GM12878 (cell line): ENCODE results near the gene RDM1. TPM values are rescaled to one million over a fixed set of nuclear protein-coding genes. Genes with fewer than 3 reads are reported as not detected.

Experiments used
- ATF2 ChIP-seq: IDR thresholded peaks from 2 replicates; pipeline ENCODE4 v1.6.1; 2012; ENCODE audit warnings: low read length, inconsistent platforms
- BRCA1 ChIP-seq: IDR thresholded peaks from 2 replicates; pipeline ENCODE4 v1.6.1; 2011; ENCODE audit warnings: low read depth, low read length, improper control_type of control experiment
- CBFB ChIP-seq: IDR thresholded peaks from 2 replicates; pipeline ENCODE4 v1.6.1; 2016; ENCODE audit warnings: antibody characterized with exemption, low read depth
- CBX5 ChIP-seq: sonication (generic); IDR thresholded peaks from 2 replicates; pipeline ENCODE4 v1.6.1; 2016; ENCODE audit warnings: low read depth, moderate library complexity, mild to moderate bottlenecking, inconsistent platforms
- CEBPB ChIP-seq, 2 experiments: fragments of 150-350 bp in 1 of 2; IDR thresholded peaks; 2 replicates each; pipeline ENCODE4 v1.6.1; 2012 to 2014; ENCODE audit warnings: low read depth in 2 of 2, low read length in 2 of 2, borderline replicate concordance in 1 of 2, inconsistent platforms in 1 of 2
- ELK1 ChIP-seq: IDR thresholded peaks from 2 replicates; pipeline ENCODE4 v1.6.1; 2012; ENCODE audit warnings: low read depth, low read length, improper control_type of control experiment
- GABPA ChIP-seq: IDR thresholded peaks from 2 replicates; pipeline ENCODE4 v1.6.1; 2014; ENCODE audit warnings: antibody characterized with exemption, low read depth, mild to moderate bottlenecking, inconsistent platforms
- MEF2A ChIP-seq: IDR thresholded peaks from 2 replicates; pipeline ENCODE4 v1.6.1; 2011; ENCODE audit warnings: low read depth, mild to moderate bottlenecking, low read length, moderate library complexity; ENCODE audit not compliant: insufficient read depth
- NFYB ChIP-seq: IDR thresholded peaks from 2 replicates; pipeline ENCODE4 v1.6.1; 2011; ENCODE audit warnings: low read depth, mild to moderate bottlenecking, low read length, improper control_type of control experiment, moderate library complexity; ENCODE audit not compliant: insufficient read depth
- PAX5 ChIP-seq: IDR thresholded peaks from 2 replicates; pipeline ENCODE4 v1.6.1; 2011; ENCODE audit warnings: low read depth, low read length, borderline replicate concordance
- RAD21 ChIP-seq: IDR thresholded peaks from 2 replicates; pipeline ENCODE4 v1.6.1; 2011; ENCODE audit warnings: mild to moderate bottlenecking, low read depth, low read length, moderate library complexity; ENCODE audit not compliant: insufficient read depth
- RAD51 ChIP-seq: fragments of 450-650 bp; IDR thresholded peaks from 2 replicates; pipeline ENCODE4 v1.6.1; 2016; ENCODE audit warnings: moderate library complexity, mild to moderate bottlenecking, inconsistent platforms
- SKIL ChIP-seq: fragments of 450-650 bp; IDR thresholded peaks from 2 replicates; pipeline ENCODE4 v1.6.1; 2017; ENCODE audit warnings: mild to moderate bottlenecking, low read depth, inconsistent platforms; ENCODE audit not compliant: poor library complexity, severe bottlenecking
- SP1 ChIP-seq: IDR thresholded peaks from one replicate; pipeline ENCODE4 v1.6.1; 2011; ENCODE audit warnings: low read depth, low read length
- SREBF2 ChIP-seq: IDR thresholded peaks from 2 replicates; pipeline ENCODE4 v1.6.1; 2012; ENCODE audit warnings: mild to moderate bottlenecking, low read length
- TCF12 ChIP-seq: IDR thresholded peaks from 2 replicates; pipeline ENCODE4 v1.6.1; 2011; ENCODE audit warnings: low read depth, mild to moderate bottlenecking, low read length
- WRNIP1 ChIP-seq: IDR thresholded peaks from 2 replicates; pipeline ENCODE4 v1.6.1; 2011; ENCODE audit warnings: low read depth, low read length, improper control_type of control experiment, borderline replicate concordance
- ZNF592 ChIP-seq: fragments of 450-650 bp; IDR thresholded peaks from 2 replicates; pipeline ENCODE4 v1.6.1; 2017; ENCODE audit warnings: mild to moderate bottlenecking, moderate library complexity
- polyA plus RNA-seq, 11 experiments: library from polyadenylated mRNA; depleted of rRNA in 4 of 11; unstranded in 6 of 11; stranded (reverse) in 5 of 11; fragments of >200 nt; fragmentation: Nextera tagmentation in 4 of 11; fragmentation: Illumina TruSeq in 1 of 11; extraction: Ambion mirVana in 4 of 11; extraction: Trizol in 1 of 11; gene quantifications; 1 replicate in 1 of 11; 2 replicates in 10 of 11; pipeline versions ENCODE4 v1.2.1 to v1.2.3, GENCODE V29; 2011 to 2016; ENCODE audit warnings: inconsistent platforms in 2 of 11, missing spikeins in 2 of 11, low read depth in 1 of 11
- total RNA-seq, 4 experiments: library from RNA; depleted of rRNA in 3 of 4; stranded (reverse); fragments of >200 nt in 3 of 4; fragmentation: Illumina TruSeq in 1 of 4; extraction: Trizol in 1 of 4; gene quantifications; 2 replicates each; pipeline versions ENCODE4 v1.2.1 to v1.2.3, GENCODE V29; 2013 to 2021
- TF ChIP-seq, protein P1 (sequence below): fragments of 450-650 bp; IDR thresholded peaks from 2 replicates; pipeline ENCODE4 v1.6.1; 2016; ENCODE audit warnings: mild to moderate bottlenecking
- TF ChIP-seq, protein P2 (sequence below): IDR thresholded peaks from 2 replicates; pipeline ENCODE4 v1.6.1; 2011; ENCODE audit warnings: borderline replicate concordance, low read depth, mild to moderate bottlenecking, moderate library complexity, low read length; ENCODE audit not compliant: insufficient read depth, poor library complexity, severe bottlenecking

Gene RDM1
- total and polyA plus RNA-seq, 10 of the 15 experiments (the other 5 are each of a cell fraction or from before 2014, with no cell fraction given) = 5.7 to 18.4 (median 10.7) TPM

DNA sequence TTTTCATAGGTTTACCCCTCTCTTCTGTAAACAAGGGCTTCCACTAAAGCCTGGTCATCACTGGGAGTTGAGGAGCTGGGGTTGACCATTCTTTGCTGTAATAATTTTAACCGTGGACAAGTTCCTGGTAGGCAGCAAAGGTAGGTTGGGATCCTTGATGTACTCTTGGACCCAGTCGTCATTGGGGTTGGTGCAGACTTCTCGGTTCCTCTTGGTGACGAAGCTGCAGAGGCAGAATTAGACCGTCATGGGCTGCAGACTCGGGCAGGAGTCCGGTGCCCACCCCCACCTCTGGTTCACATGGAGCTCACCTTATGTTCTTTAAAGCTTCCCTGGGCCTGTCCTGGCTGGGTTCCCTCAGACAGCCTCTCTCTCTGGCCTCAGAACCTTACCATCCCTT lies 46.9 kb upstream of the RDM1 start (continued):
- TF ChIP-seq, protein P1, sequence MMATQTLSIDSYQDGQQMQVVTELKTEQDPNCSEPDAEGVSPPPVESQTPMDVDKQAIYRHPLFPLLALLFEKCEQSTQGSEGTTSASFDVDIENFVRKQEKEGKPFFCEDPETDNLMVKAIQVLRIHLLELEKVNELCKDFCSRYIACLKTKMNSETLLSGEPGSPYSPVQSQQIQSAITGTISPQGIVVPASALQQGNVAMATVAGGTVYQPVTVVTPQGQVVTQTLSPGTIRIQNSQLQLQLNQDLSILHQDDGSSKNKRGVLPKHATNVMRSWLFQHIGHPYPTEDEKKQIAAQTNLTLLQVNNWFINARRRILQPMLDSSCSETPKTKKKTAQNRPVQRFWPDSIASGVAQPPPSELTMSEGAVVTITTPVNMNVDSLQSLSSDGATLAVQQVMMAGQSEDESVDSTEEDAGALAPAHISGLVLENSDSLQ = no peak
- TF ChIP-seq GABPA = no peak
- no peak for TF ChIP-seq RAD51
- no peak for TF ChIP-seq TCF12
- no peak for TF ChIP-seq ELK1
- TF ChIP-seq SKIL = peak; percentile 27
- TF ChIP-seq CEBPB (IDR thresholded peaks at IDR 0.05; ENCODE audit: borderline replicate concordance in 1 of 2, low read depth in 2 of 2, low read length in 2 of 2) = no peak
- no peak for TF ChIP-seq RAD21
- TF ChIP-seq SREBF2 = no peak
- TF ChIP-seq CBX5 = no peak
- TF ChIP-seq ZNF592 = no peak
- TF ChIP-seq WRNIP1 = no peak
- TF ChIP-seq, protein P2, sequence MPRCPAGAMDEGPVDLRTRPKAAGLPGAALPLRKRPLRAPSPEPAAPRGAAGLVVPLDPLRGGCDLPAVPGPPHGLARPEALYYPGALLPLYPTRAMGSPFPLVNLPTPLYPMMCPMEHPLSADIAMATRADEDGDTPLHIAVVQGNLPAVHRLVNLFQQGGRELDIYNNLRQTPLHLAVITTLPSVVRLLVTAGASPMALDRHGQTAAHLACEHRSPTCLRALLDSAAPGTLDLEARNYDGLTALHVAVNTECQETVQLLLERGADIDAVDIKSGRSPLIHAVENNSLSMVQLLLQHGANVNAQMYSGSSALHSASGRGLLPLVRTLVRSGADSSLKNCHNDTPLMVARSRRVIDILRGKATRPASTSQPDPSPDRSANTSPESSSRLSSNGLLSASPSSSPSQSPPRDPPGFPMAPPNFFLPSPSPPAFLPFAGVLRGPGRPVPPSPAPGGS = no peak
- no peak for TF ChIP-seq CBFB
- peak; percentile 66 for TF ChIP-seq PAX5
- no peak for TF ChIP-seq SP1
- TF ChIP-seq NFYB = no peak
- TF ChIP-seq MEF2A = no peak
- TF ChIP-seq BRCA1 = no peak
- TF ChIP-seq ATF2 = no peak
